ENCODE measurements around the gene CTNNA2. TPM values are rescaled to one million over a fixed set of nuclear protein-coding genes. Genes with fewer than 3 reads are reported as not detected.

Gene CTNNA2
- total and polyA plus RNA-seq, 2 of the 8 experiments (the other 6 are each of a cell fraction or from before 2014, with no cell fraction given), result 3.9 to 9.0 TPM

GRCh38 chr2:80102026-80102425 lies 589.2 kb downstream of the CTNNA2 start:
- no peaks in the 10 kb centered on the region for H3K36me3 ChIP-seq (ENCODE audit: control insufficient read depth in 2 of 4, insufficient read depth in 4 of 4, low read length in 3 of 4)

More at GRCh38 chr2:80102026-80102425, 589.2 kb downstream of the CTNNA2 start:
- H3K27me3 ChIP-seq (replicated peaks in 1 of 4; ENCODE audit: control insufficient read depth in 3 of 4, extremely low read depth in 1 of 4, insufficient read depth in 3 of 4, low read length in 3 of 4), result no peaks in the 10 kb centered on the region
- H2BK5ac ChIP-seq (ENCODE audit: low read depth, low read length), result no peak overlapping the region
- no peak overlapping the region for H3K14ac ChIP-seq (ENCODE audit: insufficient read length)
- no peaks in the 10 kb centered on the region for H4K20me1 ChIP-seq (replicated peaks in 1 of 2; ENCODE audit: control insufficient read depth in 1 of 2, insufficient read depth in 2 of 2, low read length in 2 of 2)
- no peak overlapping the region for H3K9ac ChIP-seq (replicated peaks in 1 of 4; ENCODE audit: extremely low read depth in 1 of 4, low read depth in 3 of 4, low read length in 3 of 4)
- H3K4me3 ChIP-seq (ENCODE audit: extremely low read depth in 1 of 4, insufficient read depth in 2 of 4, low read depth in 3 of 4, low read length in 4 of 4), result no peak overlapping the region
- no peak overlapping the region for H2AK5ac ChIP-seq (ENCODE audit: low read depth, low read length)
- FAIRE-seq (no peak), DNase-seq (ENCODE audit: low read depth in 1 of 2, low spot score in 2 of 2) (no peak)
- TF ChIP-seq RBBP5 (IDR thresholded peaks at IDR 0.05; ENCODE audit: borderline replicate concordance, low read depth, low read length) (no peak), RAD21 (IDR thresholded peaks at IDR 0.05 in 1 of 2, conservative IDR thresholded peaks at IDR 0.05 in 1 of 2; ENCODE audit: low read depth in 2 of 2, low read length in 2 of 2) (no peak), TEAD4 (IDR thresholded peaks at IDR 0.05; ENCODE audit: low read depth, low read length) (no peak), RNF2 (IDR thresholded peaks at IDR 0.05; ENCODE audit: borderline replicate concordance, low read depth, low read length, missing control alignments, poor library complexity, severe bottlenecking) (no peak), BACH1 (IDR thresholded peaks at IDR 0.05; ENCODE audit: low read length) (no peak), SIN3A (conservative IDR thresholded peaks at IDR 0.05 in 1 of 2, IDR thresholded peaks at IDR 0.05 in 1 of 2; ENCODE audit: low read depth in 1 of 2, low read length in 2 of 2) (no peak), ZNF274 (IDR thresholded peaks at IDR 0.05; ENCODE audit: borderline replicate concordance, extremely low read depth, low read length) (no peak), NRF1 (IDR thresholded peaks at IDR 0.05; ENCODE audit: low read depth, low read length) (no peak), GABPA (IDR thresholded peaks at IDR 0.05; ENCODE audit: borderline replicate concordance, insufficient read depth, low read length) (no peak)
- TF ChIP-seq, protein P1, sequence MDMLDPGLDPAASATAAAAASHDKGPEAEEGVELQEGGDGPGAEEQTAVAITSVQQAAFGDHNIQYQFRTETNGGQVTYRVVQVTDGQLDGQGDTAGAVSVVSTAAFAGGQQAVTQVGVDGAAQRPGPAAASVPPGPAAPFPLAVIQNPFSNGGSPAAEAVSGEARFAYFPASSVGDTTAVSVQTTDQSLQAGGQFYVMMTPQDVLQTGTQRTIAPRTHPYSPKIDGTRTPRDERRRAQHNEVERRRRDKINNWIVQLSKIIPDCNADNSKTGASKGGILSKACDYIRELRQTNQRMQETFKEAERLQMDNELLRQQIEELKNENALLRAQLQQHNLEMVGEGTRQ (IDR thresholded peaks at IDR 0.05; ENCODE audit: low read length), result no peak
- H4K8ac ChIP-seq (ENCODE audit: extremely low read depth, insufficient read depth, low read length), result no peak overlapping the region
- H3K4ac ChIP-seq (replicated peaks; ENCODE audit: insufficient read length, low read depth, low read length), result no peak overlapping the region
- no peak overlapping the region for H4K91ac ChIP-seq (replicated peaks; ENCODE audit: insufficient read length, low read length)
- H2BK20ac ChIP-seq (ENCODE audit: low read length), result no peak overlapping the region
- no peak overlapping the region for H4K5ac ChIP-seq (ENCODE audit: insufficient read length, low read depth, low read length)
- no peak overlapping the region for H3K4me2 ChIP-seq (ENCODE audit: insufficient read depth in 1 of 2, low read depth in 2 of 2, low read length in 2 of 2)
- H3K18ac ChIP-seq (ENCODE audit: extremely low read depth, low read length), result no peak overlapping the region
- no peak overlapping the region for H3K27ac ChIP-seq (ENCODE audit: low read depth, low read length)
- H3K23ac ChIP-seq (ENCODE audit: insufficient read length), result no peak overlapping the region
- no peaks in the 10 kb centered on the region for H3K79me1 ChIP-seq (ENCODE audit: low read depth, low read length)
- H2AFZ ChIP-seq (ENCODE audit: low read length), result no peak overlapping the region
- CTCF ChIA-PET (ENCODE audit: partially characterized antibody), result interaction anchor here (0.6 to 1.0 kb wide), 2 partner anchors 28 to 32 kb away, joined by 3 read pairs; no protein-coding TSS in a partner anchor
- H2BK15ac ChIP-seq (ENCODE audit: low read length), result no peak overlapping the region
- no peaks in the 10 kb centered on the region for H3K79me2 ChIP-seq (ENCODE audit: control insufficient read depth in 1 of 2, insufficient read depth in 2 of 2, low read length in 2 of 2)
- no peak overlapping the region for H3K56ac ChIP-seq (replicated peaks; ENCODE audit: insufficient read length, low read depth, low read length)
- POLR2A ChIA-PET (ENCODE audit: partially characterized antibody), result no interaction called here
- peaks cover 6 to 18% of the 10 kb centered on the region in 2 experiments; a peak in 3 of 4 replicates for H3K9me3 ChIP-seq (ENCODE audit: insufficient read depth in 2 of 2, low read depth in 1 of 2, low read length in 1 of 2)
- H3K4me1 ChIP-seq (replicated peaks in 1 of 4; ENCODE audit: control insufficient read depth in 3 of 4, insufficient read depth in 4 of 4, low read length in 3 of 4), result no peaks in the 10 kb centered on the region
- no peak overlapping the region for H2BK12ac ChIP-seq (ENCODE audit: low read depth, low read length)
- WGBS, 2 experiments (ENCODE audit: extremely low coverage in 1 of 2, insufficient coverage in 1 of 2, insufficient read length in 1 of 2, insufficient replicate concordance in 2 of 2, low coverage in 1 of 2, low lambda C conversion rate in 2 of 2, missing lambda C conversion rate in 1 of 2), result 93% methylated on average over 1 of the region's 1 CpG; no CpG with 5 or more reads in 1 of the 2 experiments
- no peak overlapping the region for H2BK120ac ChIP-seq (replicated peaks; ENCODE audit: low read depth, low read length)
- no peaks in the 10 kb centered on the region for H3K23me2 ChIP-seq (ENCODE audit: low read depth, low read length)

Measured in H1 (cell line).